Neural cell (in vitro differentiated cells): Measurements from ENCODE around the gene SPC24.

Source experiments
- CTCF ChIP-seq: fragments of 450-650 bp; IDR thresholded peaks from 2 replicates; pipeline ENCODE4 v1.5.1; 2014; ENCODE audit warnings: antibody characterized with exemption, mild to moderate bottlenecking, moderate library complexity; ENCODE audit not compliant: poor library complexity, severe bottlenecking
- EZH2 ChIP-seq: fragments of 200-600, 300-800 bp; shearing (Covaris generic), sonication (generic); IDR thresholded peaks from 2 replicates; pipeline ENCODE4 v1.6.1; 2014; ENCODE audit warnings: antibody characterized with exemption, low read length, borderline replicate concordance, mild to moderate bottlenecking; ENCODE audit not compliant: insufficient read depth, poor library complexity, severe bottlenecking

- no peak for TF ChIP-seq EZH2
- TF ChIP-seq CTCF = no peak
Observed at GRCh38 chr19:11154683-11155047, 917 bp downstream of the SPC24 start.
